A549 treated with CpdA at 1 μM for 4 hours (cell line): ENCODE results near the gene DLX3. TPM values are rescaled to one million over a fixed set of nuclear protein-coding genes. Genes with fewer than 3 reads are reported as not detected.

Source experiments
- total RNA-seq: library from RNA; stranded (reverse); fragments of 200-300 nt; extraction: Qiagen RNA extraction; gene quantifications from 5 replicates; pipeline ENCODE4 v1.2.3, GENCODE V29; 2022; ENCODE audit warnings: low read depth

Gene DLX3
- 0.14 to 0.23 TPM (median 0.19 TPM) in 5 replicates for total RNA-seq

GRCh38 chr17:49995055-49995738, at the start of gene DLX3:
TSS of gene DLX3 (minus strand) at chr17:49995224. CDS start at chr17:49994998, 226 bp downstream.

GRCh38 chr17:49969134-49969759, 25.8 kb downstream of the DLX3 start, which contains the start of gene DLX4:
TSS of gene DLX4 (plus strand) at chr17:49969190. CDS start at chr17:49969469, 279 bp downstream.

Other genes starting within 250 kb of the DLX3 start
- 0.94 to 1.4 TPM (median 1.0 TPM) in 5 replicates for gene FAM117A, start 231.1 kb downstream of the DLX3 start, total RNA-seq
- gene KAT7, start 206.5 kb downstream of the DLX3 start, total RNA-seq = 28.4 to 32.8 TPM (median 29.6 TPM) in 5 replicates
- not detected in 5 replicates for gene TAC4, start 147.2 kb downstream of the DLX3 start, total RNA-seq
- gene DLX4, start 26.0 kb downstream of the DLX3 start, total RNA-seq = 1.4 to 3.2 TPM (median 2.6 TPM) in 5 replicates
- 411 to 486 TPM (median 441 TPM) in 5 replicates for gene ITGA3, start 60.9 kb upstream of the DLX3 start, total RNA-seq
- 11.3 to 19.7 TPM (median 17.8 TPM) in 5 replicates for gene PDK2, start 100.1 kb upstream of the DLX3 start, total RNA-seq
- 0.22 to 0.85 TPM (median 0.35 TPM) in 5 replicates for gene SAMD14, start 134.9 kb upstream of the DLX3 start, total RNA-seq
- 47.0 to 62.9 TPM (median 59.0 TPM) in 5 replicates for gene PPP1R9B, start 155.5 kb upstream of the DLX3 start, total RNA-seq
- 0.84 to 1.9 TPM (median 1.5 TPM) in 5 replicates for gene SGCA, start 170.8 kb upstream of the DLX3 start, total RNA-seq
- gene COL1A1, start 206.4 kb upstream of the DLX3 start, total RNA-seq = 6.9 to 12.8 TPM (median 10.5 TPM) in 5 replicates